HPDE6-E6E7 (cell line): ENCODE results near the gene TENM4.
A peak's percentile ranks its signal among the peaks of the same experiment; 100 is the strongest.

Experiments
- DNase-seq: peaks from one replicate; pipeline ENCODE4 v3.0.0; 2011; ENCODE audit warnings: missing footprints; ENCODE audit errors: extremely low spot score

The TENM4 gene

GRCh38 chr11:79084382-79084781 is 356.4 kb downstream of the TENM4 start:
- no peak for DNase-seq

- no peak for DNase-seq
Observed at GRCh38 chr11:79083352-79083751, 357.5 kb downstream of the TENM4 start.

GRCh38 chr11:79082907-79083306 is 357.9 kb downstream of the TENM4 start:
- no peak for DNase-seq

- no peak for DNase-seq
Observed at GRCh38 chr11:79082280-79082679, 358.6 kb downstream of the TENM4 start.

GRCh38 chr11:79081471-79082031 is 359.3 kb downstream of the TENM4 start:
- DNase-seq = no peak

- no peak for DNase-seq
Observed at GRCh38 chr11:79080551-79080950, 360.3 kb downstream of the TENM4 start.

GRCh38 chr11:79078999-79079398 is 361.8 kb downstream of the TENM4 start:
- no peak for DNase-seq

GRCh38 chr11:79078456-79078855 is 362.4 kb downstream of the TENM4 start:
- no peak for DNase-seq

GRCh38 chr11:79077702-79078330 is 363.0 kb downstream of the TENM4 start:
- no peak for DNase-seq

GRCh38 chr11:79076526-79077115 is 364.2 kb downstream of the TENM4 start:
- peak; percentile 11 for DNase-seq

GRCh38 chr11:79074547-79074946 is 366.3 kb downstream of the TENM4 start:
- DNase-seq = no peak

- no peak for DNase-seq
Observed at GRCh38 chr11:79071190-79071589, 369.6 kb downstream of the TENM4 start.

GRCh38 chr11:79070518-79070917 is 370.3 kb downstream of the TENM4 start:
- no peak for DNase-seq

- DNase-seq = no peak
Observed at GRCh38 chr11:79069504-79069903, 371.3 kb downstream of the TENM4 start.

- no peak for DNase-seq
Observed at GRCh38 chr11:79068356-79068755, 372.5 kb downstream of the TENM4 start.

GRCh38 chr11:79067352-79067679 is 373.5 kb downstream of the TENM4 start:
- DNase-seq = no peak

GRCh38 chr11:79066456-79067351 is 374.1 kb downstream of the TENM4 start:
- no peak for DNase-seq

- no peak for DNase-seq
Observed at GRCh38 chr11:79062814-79063762, 377.7 kb downstream of the TENM4 start.

- no peak for DNase-seq
Observed at GRCh38 chr11:79060081-79060953, 380.5 kb downstream of the TENM4 start.

GRCh38 chr11:79059141-79059540 is 381.7 kb downstream of the TENM4 start:
- DNase-seq = no peak
